ENCODE results near the gene ADGRG7. TPM values are rescaled to one million over a fixed set of nuclear protein-coding genes. Genes with fewer than 3 reads are reported as not detected.

The ADGRG7 gene
- not detected for total RNA-seq
- polyA plus RNA-seq: not detected
- long read RNA-seq, donor 1: 0 reads
- long read RNA-seq, donor 2: 0 reads
- long read RNA-seq, donor 3: 0 reads
- long read RNA-seq, donor 4: 0 reads
- long read RNA-seq, donor 5: 0 reads

DNA sequence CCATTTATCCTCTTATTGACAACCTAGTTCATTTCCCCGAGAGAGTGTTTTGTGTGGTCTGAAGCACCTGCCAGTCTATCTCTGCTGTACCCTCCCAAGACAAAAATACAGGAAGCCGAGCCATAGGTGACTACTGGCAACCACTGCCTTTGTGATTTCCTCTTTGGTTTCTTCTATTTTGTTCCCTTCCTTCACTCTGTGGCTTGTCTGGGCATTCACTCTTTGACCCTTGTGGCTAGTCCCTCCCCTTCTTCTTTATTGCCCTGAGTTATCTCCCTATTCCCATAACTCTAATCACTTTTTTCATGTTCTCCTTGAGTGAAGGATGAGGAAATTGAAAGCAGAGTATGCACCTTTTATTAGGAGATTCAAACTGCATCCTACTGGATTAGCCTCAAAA, at the start of gene ADGRG7:
ADGRG7 (plus strand) TSS at position 297 of the 400 bp plus-strand sequence. CDS start 256 bp downstream, outside the sequence.
- H3K36me3 ChIP-seq (ENCODE audit: control insufficient read depth in 4 of 4, insufficient read depth in 4 of 4, low read length in 4 of 4): no peaks in the 10 kb centered on the region
- H3K9ac ChIP-seq (ENCODE audit: insufficient read depth in 1 of 2, low read length in 2 of 2): no peak within 1 kb of the TSS
- no peaks in the 10 kb centered on the region for H3K9me3 ChIP-seq (ENCODE audit: control insufficient read depth in 4 of 4, insufficient read depth in 3 of 4, low read length in 3 of 4)
- H3K4me1 ChIP-seq (ENCODE audit: control insufficient read depth in 5 of 5, insufficient read depth in 5 of 5, low read length in 5 of 5): no peaks in the 10 kb centered on the region
- TF ChIP-seq, protein P1, sequence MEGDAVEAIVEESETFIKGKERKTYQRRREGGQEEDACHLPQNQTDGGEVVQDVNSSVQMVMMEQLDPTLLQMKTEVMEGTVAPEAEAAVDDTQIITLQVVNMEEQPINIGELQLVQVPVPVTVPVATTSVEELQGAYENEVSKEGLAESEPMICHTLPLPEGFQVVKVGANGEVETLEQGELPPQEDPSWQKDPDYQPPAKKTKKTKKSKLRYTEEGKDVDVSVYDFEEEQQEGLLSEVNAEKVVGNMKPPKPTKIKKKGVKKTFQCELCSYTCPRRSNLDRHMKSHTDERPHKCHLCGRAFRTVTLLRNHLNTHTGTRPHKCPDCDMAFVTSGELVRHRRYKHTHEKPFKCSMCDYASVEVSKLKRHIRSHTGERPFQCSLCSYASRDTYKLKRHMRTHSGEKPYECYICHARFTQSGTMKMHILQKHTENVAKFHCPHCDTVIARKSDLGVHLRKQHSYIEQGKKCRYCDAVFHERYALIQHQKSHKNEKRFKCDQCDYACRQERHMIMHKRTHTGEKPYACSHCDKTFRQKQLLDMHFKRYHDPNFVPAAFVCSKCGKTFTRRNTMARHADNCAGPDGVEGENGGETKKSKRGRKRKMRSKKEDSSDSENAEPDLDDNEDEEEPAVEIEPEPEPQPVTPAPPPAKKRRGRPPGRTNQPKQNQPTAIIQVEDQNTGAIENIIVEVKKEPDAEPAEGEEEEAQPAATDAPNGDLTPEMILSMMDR (IDR thresholded peaks at IDR 0.05; ENCODE audit: control extremely low read depth, extremely low read depth): no peak
- no peak for DNase-seq
- H3K27ac ChIP-seq (ENCODE audit: low read depth in 1 of 2, low read length in 1 of 2): no peak within 1 kb of the TSS
- no peak for ATAC-seq (ENCODE audit: insufficient read depth, low FRiP score)
- 14 to 62% methylated on average over 2 of the region's 2 CpGs for WGBS, 2 donors
- no peak within 1 kb of the TSS for H3K4me3 ChIP-seq
- peaks cover 0 to 4% (median 0%) of the 10 kb centered on the region in 3 donors for H3K27me3 ChIP-seq (ENCODE audit: control insufficient read depth in 3 of 3, insufficient read depth in 3 of 3, low read length in 2 of 3)

GRCh38 chr3:100560426-100560825, 49.0 kb upstream of the ADGRG7 start:
- H3K9me3 ChIP-seq (ENCODE audit: control insufficient read depth in 4 of 4, insufficient read depth in 3 of 4, low read length in 3 of 4): no peaks in the 10 kb centered on the region
- no peak overlapping the region for H3K4me3 ChIP-seq
- peaks cover 0 to 8% (median 2%) of the 10 kb centered on the region in 4 donors for H3K36me3 ChIP-seq (ENCODE audit: control insufficient read depth in 4 of 4, insufficient read depth in 4 of 4, low read length in 4 of 4)
- peaks cover 0 to 21% (median 7%) of the 10 kb centered on the region in 5 donors for H3K4me1 ChIP-seq (ENCODE audit: control insufficient read depth in 5 of 5, insufficient read depth in 5 of 5, low read length in 5 of 5)
- WGBS, 2 donors: 72 to 83% methylated on average over 4 of the region's 4 CpGs
- H3K9ac ChIP-seq (ENCODE audit: insufficient read depth in 1 of 2, low read length in 2 of 2): peak overlapping the region in 1 of 2 donors; percentile 35
- DNase-seq (peak in 2 of 3 donors; percentile 35 to 42), ATAC-seq (ENCODE audit: insufficient read depth, low FRiP score) (no peak)
- no peaks in the 10 kb centered on the region for H3K27me3 ChIP-seq (ENCODE audit: control insufficient read depth in 3 of 3, insufficient read depth in 3 of 3, low read length in 2 of 3)
- TF ChIP-seq, protein P1 (IDR thresholded peaks at IDR 0.05; ENCODE audit: control extremely low read depth, extremely low read depth): no peak
- H3K27ac ChIP-seq (ENCODE audit: low read depth in 1 of 2, low read length in 1 of 2): no peak overlapping the region

DNA sequence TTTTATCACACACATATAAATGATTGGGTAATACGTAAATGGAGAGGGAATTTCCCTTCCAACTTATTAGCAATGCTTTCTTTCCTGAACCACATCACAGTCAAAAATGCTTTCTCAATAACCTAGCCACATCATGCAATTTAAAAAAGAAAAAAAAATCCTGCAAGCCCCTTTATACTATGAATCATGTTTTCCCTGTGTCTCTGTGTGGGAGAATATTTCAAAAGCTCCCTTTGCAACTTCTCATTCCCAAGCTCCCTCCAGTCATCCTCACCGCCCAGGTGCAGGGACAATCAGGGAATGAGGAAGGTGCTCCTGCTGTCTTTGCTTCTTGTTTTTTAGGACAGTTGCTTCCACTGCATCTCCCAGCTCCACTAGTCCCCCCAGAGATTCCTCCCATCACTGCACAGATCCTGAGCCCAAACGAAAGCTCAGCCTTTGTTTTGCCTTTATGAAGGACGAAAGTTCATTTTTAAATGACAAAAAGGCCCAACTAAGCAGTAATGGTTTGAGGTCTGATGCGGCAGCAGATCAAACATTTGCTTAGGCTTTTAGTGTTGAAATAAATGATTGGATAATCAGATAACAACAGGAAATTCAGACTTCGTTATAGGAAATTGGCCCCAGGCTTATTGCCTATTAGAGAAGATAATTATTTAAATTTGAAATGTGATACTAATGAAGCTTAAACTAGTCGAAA, 47.8 kb upstream of the ADGRG7 start:
- Histone ChIP-seq H3K9me3 (ENCODE audit: control insufficient read depth in 4 of 4, insufficient read depth in 3 of 4, low read length in 3 of 4) (no peaks in the 10 kb centered on the region), H3K27me3 (ENCODE audit: control insufficient read depth in 3 of 3, insufficient read depth in 3 of 3, low read length in 2 of 3) (no peaks in the 10 kb centered on the region), H3K4me3 (no peak overlapping the region), H3K4me1 (ENCODE audit: control insufficient read depth in 5 of 5, insufficient read depth in 5 of 5, low read length in 5 of 5) (peaks cover 0 to 21% (median 7%) of the 10 kb centered on the region in 5 donors), H3K36me3 (ENCODE audit: control insufficient read depth in 4 of 4, insufficient read depth in 4 of 4, low read length in 4 of 4) (peaks cover 0 to 6% (median 2%) of the 10 kb centered on the region in 4 donors), H3K9ac (ENCODE audit: insufficient read depth in 1 of 2, low read length in 2 of 2) (peak overlapping the region in 1 of 2 donors; percentile 56), H3K27ac (ENCODE audit: low read depth in 1 of 2, low read length in 1 of 2) (no peak overlapping the region)
- TF ChIP-seq, protein P1 (IDR thresholded peaks at IDR 0.05; ENCODE audit: control extremely low read depth, extremely low read depth): no peak
- ATAC-seq (ENCODE audit: insufficient read depth, low FRiP score) (no peak), DNase-seq (peak in 2 of 3 donors; percentile 52 to 59)
- 60 to 67% methylated on average over 7 of the region's 7 CpGs for WGBS, 2 donors

Measured in lung (tissue), 16 donors.